HepG2 (cell line): ENCODE results near the gene LRP1-AS. TPM values are rescaled to one million over a fixed set of nuclear protein-coding genes. Genes with fewer than 3 reads are reported as not detected.
A peak's percentile ranks its signal among the peaks of the same experiment; 100 is the strongest.

Experiments
- ARHGAP35 ChIP-seq: sonication (generic); formaldehyde crosslinking; IDR thresholded peaks from 2 replicates; pipeline ENCODE4 v1.9.0; 2022; ENCODE audit warnings: mild to moderate bottlenecking, inconsistent platforms, moderate library complexity, missing genetic modification reagents, borderline replicate concordance
- CBFB ChIP-seq: sonication (generic); formaldehyde crosslinking; IDR thresholded peaks from 2 replicates; pipeline ENCODE4 v1.4.0; 2020; ENCODE audit warnings: missing genetic modification reagents
- CREBL2 ChIP-seq: sonication (generic); formaldehyde crosslinking; IDR thresholded peaks from 2 replicates; pipeline ENCODE4 v1.8.1; 2023; ENCODE audit warnings: missing genetic modification reagents, mild to moderate bottlenecking, borderline replicate concordance
- DPF2 ChIP-seq: sonication (generic); formaldehyde crosslinking; IDR thresholded peaks from 2 replicates; pipeline ENCODE4 v1.4.0; 2020; ENCODE audit warnings: mild to moderate bottlenecking, low read depth, missing genetic modification reagents, borderline replicate concordance
- ETS1 ChIP-seq: sonication (generic); formaldehyde crosslinking; IDR thresholded peaks from 2 replicates; pipeline ENCODE4 v1.4.0; 2020; ENCODE audit warnings: missing genetic modification reagents
- IKZF4 ChIP-seq: sonication (generic); formaldehyde crosslinking; IDR thresholded peaks from 2 replicates; pipeline ENCODE4 v1.5.1; 2020; ENCODE audit warnings: borderline replicate concordance, mild to moderate bottlenecking, low read depth, missing genetic modification reagents; ENCODE audit errors: not compliant biosample characterization
- IRX3 ChIP-seq: sonication (generic); formaldehyde crosslinking; IDR thresholded peaks from 2 replicates; pipeline ENCODE4 v1.8.1; 2023; ENCODE audit warnings: mild to moderate bottlenecking, low read depth, missing genetic modification reagents, borderline replicate concordance
- KMT2B ChIP-seq: IDR thresholded peaks from 2 replicates; pipeline ENCODE4 v1.6.1; 2016; ENCODE audit warnings: missing genetic modification reagents, missing compliant biosample characterization
- LBX2 ChIP-seq: sonication (generic); formaldehyde crosslinking; IDR thresholded peaks from 2 replicates; pipeline ENCODE4 v1.5.0; 2020; ENCODE audit warnings: missing genetic modification reagents, mild to moderate bottlenecking, borderline replicate concordance
- MTF1 ChIP-seq: sonication (generic); formaldehyde crosslinking; IDR thresholded peaks from 2 replicates; pipeline ENCODE4 v1.5.0; 2020; ENCODE audit warnings: missing genetic modification reagents
- PAF1 ChIP-seq: IDR thresholded peaks from 2 replicates; pipeline ENCODE4 v1.6.1; 2016; ENCODE audit warnings: missing genetic modification reagents, missing compliant biosample characterization
- RARA ChIP-seq: IDR thresholded peaks from 2 replicates; pipeline ENCODE4 v1.6.1; 2016; ENCODE audit warnings: missing genetic modification reagents, missing compliant biosample characterization
- RFXANK ChIP-seq: IDR thresholded peaks from 2 replicates; pipeline ENCODE4 v1.6.1; 2016
- SIX1 ChIP-seq: sonication (generic); formaldehyde crosslinking; IDR thresholded peaks from 2 replicates; pipeline ENCODE4 v1.4.0; 2020; ENCODE audit warnings: missing genetic modification reagents, borderline replicate concordance
- TGIF2 ChIP-seq: IDR thresholded peaks from 2 replicates; pipeline ENCODE4 v1.6.1; 2016; ENCODE audit warnings: control low read depth, missing compliant biosample characterization
- ZBTB43 ChIP-seq: sonication (generic); formaldehyde crosslinking; conservative IDR thresholded peaks from 2 replicates; pipeline ENCODE4 v1.4.0; 2020; ENCODE audit warnings: missing genetic modification reagents
- ZNF235 ChIP-seq: sonication (generic); formaldehyde crosslinking; IDR thresholded peaks from 2 replicates; pipeline ENCODE4 v1.8.1; 2023; ENCODE audit warnings: mild to moderate bottlenecking, missing genetic modification reagents, borderline replicate concordance
- ZNF337 ChIP-seq: sonication (generic); formaldehyde crosslinking; IDR thresholded peaks from 2 replicates; pipeline ENCODE4 v1.5.1; 2020; ENCODE audit warnings: missing genetic modification reagents, low read depth, mild to moderate bottlenecking, borderline replicate concordance
- ZNF572 ChIP-seq: sonication (generic); formaldehyde crosslinking; IDR thresholded peaks from 2 replicates; pipeline ENCODE4 v1.5.1; 2020; ENCODE audit warnings: mild to moderate bottlenecking, missing genetic modification reagents
- ZNF800 ChIP-seq: sonication (generic); formaldehyde crosslinking; IDR thresholded peaks from 2 replicates; pipeline ENCODE4 v1.4.0; 2020; ENCODE audit warnings: missing genetic modification reagents
- ZNF891 ChIP-seq: sonication (generic); formaldehyde crosslinking; IDR thresholded peaks from 2 replicates; pipeline ENCODE4 v1.5.0; 2020; ENCODE audit warnings: mild to moderate bottlenecking, missing genetic modification reagents
- ZSCAN22 ChIP-seq: sonication (generic); formaldehyde crosslinking; IDR thresholded peaks from 2 replicates; pipeline ENCODE4 v1.4.0; 2020; ENCODE audit warnings: mild to moderate bottlenecking, missing genetic modification reagents
- polyA plus RNA-seq, 8 experiments: library from polyadenylated mRNA; depleted of rRNA in 3 of 8; stranded (reverse) in 7 of 8; unstranded in 1 of 8; fragments of >200 nt; fragmentation: Illumina TruSeq in 4 of 8; extraction: Trizol in 4 of 8; gene quantifications; 2 replicates each; pipeline versions ENCODE4 v1.2.1 to v1.2.3, GENCODE V29; 2011 to 2016; ENCODE audit warnings: low read depth in 4 of 8, missing spikeins in 1 of 8, mixed read lengths in 1 of 8; ENCODE audit not compliant: insufficient read depth in 1 of 8
- total RNA-seq, 5 experiments: library from RNA; depleted of rRNA; stranded (reverse); fragments of >200 nt; fragmentation: Illumina TruSeq; extraction: Trizol; gene quantifications; 2 replicates each; pipeline ENCODE4 v1.2.3, GENCODE V29; 2016; ENCODE audit warnings: low read depth in 1 of 5
- TF ChIP-seq, protein P1 (sequence below): sonication (generic); formaldehyde crosslinking; conservative IDR thresholded peaks from 2 replicates; pipeline ENCODE4 v1.5.0; 2020; ENCODE audit warnings: missing genetic modification reagents

LRP1-AS gene
- total and polyA plus RNA-seq, 2 of the 13 experiments (the other 11 are each of a cell fraction or from before 2014, with no cell fraction given), result 0.20 TPM; not detected in 1

- TF ChIP-seq ZNF800 (peak; percentile 28; the same call in 1 of the 2 replicates), SIX1 (CRISPR knock-in tag) (no peak), RFXANK (CRISPR knock-in tag) (no peak; the same call in 1 of the 2 replicates), ZSCAN22 (CRISPR knock-in tag) (no peak), PAF1 (no peak), MTF1 (CRISPR knock-in tag) (no peak), ZNF572 (CRISPR knock-in tag) (no peak), IKZF4 (CRISPR knock-in tag) (no peak), ARHGAP35 (no peak), ZNF337 (CRISPR knock-in tag) (peak; percentile 44; the same call in 1 of the 2 replicates), IRX3 (no peak), KMT2B (CRISPR knock-in tag) (peak; percentile 26), RARA (peak; percentile 78), ZBTB43 (CRISPR knock-in tag) (peak; percentile 38; the same call in 1 of the 2 replicates), ZNF235 (CRISPR knock-in tag) (no peak), CREBL2 (CRISPR knock-in tag) (no peak), DPF2 (CRISPR knock-in tag) (peak; percentile 79), ETS1 (CRISPR knock-in tag) (no peak), ZNF891 (peak; percentile 83; the same call in 1 of the 2 replicates), LBX2 (no peak), TGIF2 (CRISPR knock-in tag) (no peak), CBFB (no peak)
- TF ChIP-seq, protein P1, sequence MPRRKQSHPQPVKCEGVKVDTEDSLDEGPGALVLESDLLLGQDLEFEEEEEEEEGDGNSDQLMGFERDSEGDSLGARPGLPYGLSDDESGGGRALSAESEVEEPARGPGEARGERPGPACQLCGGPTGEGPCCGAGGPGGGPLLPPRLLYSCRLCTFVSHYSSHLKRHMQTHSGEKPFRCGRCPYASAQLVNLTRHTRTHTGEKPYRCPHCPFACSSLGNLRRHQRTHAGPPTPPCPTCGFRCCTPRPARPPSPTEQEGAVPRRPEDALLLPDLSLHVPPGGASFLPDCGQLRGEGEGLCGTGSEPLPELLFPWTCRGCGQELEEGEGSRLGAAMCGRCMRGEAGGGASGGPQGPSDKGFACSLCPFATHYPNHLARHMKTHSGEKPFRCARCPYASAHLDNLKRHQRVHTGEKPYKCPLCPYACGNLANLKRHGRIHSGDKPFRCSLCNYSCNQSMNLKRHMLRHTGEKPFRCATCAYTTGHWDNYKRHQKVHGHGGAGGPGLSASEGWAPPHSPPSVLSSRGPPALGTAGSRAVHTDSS (CRISPR knock-in tag), result no peak
These were observed 45.3 kb downstream of the LRP1-AS start (continued) for GRCh38 chr12:57101892-57102695.
